Measurements from ENCODE around the gene OPN1SW.

DNA sequence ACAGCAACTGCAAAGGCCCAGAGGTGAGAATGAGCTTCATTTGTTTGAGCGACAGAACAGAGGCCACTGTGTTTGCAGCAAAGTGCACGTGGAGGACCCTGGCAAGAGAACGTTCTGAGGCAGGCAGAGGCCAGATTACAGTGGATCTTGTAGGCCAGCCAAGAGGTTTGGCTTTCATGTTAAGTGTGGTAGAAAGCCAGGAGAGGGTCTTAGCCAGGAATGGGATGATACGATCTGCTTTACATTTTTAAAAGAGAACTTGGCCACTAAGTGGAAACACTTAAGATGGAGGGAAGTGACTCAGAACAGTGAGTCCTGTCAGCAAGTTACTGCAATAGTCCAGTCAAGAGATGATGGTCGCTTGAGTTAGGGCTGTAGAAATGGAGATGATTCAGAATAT is 20.7 kb upstream of the OPN1SW start:
- TF ChIP-seq, protein P1, sequence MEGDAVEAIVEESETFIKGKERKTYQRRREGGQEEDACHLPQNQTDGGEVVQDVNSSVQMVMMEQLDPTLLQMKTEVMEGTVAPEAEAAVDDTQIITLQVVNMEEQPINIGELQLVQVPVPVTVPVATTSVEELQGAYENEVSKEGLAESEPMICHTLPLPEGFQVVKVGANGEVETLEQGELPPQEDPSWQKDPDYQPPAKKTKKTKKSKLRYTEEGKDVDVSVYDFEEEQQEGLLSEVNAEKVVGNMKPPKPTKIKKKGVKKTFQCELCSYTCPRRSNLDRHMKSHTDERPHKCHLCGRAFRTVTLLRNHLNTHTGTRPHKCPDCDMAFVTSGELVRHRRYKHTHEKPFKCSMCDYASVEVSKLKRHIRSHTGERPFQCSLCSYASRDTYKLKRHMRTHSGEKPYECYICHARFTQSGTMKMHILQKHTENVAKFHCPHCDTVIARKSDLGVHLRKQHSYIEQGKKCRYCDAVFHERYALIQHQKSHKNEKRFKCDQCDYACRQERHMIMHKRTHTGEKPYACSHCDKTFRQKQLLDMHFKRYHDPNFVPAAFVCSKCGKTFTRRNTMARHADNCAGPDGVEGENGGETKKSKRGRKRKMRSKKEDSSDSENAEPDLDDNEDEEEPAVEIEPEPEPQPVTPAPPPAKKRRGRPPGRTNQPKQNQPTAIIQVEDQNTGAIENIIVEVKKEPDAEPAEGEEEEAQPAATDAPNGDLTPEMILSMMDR (IDR thresholded peaks at IDR 0.05): no peak
- no peak for TF ChIP-seq POLR2A (IDR thresholded peaks at IDR 0.05)
